Femur (tissue), 1 donor: ENCODE data around the gene DAB1.

Experiments
- DNase-seq: peaks from one replicate; pipeline ENCODE4 v3.0.0-alpha.2; 2017

DAB1 gene

GRCh38 chr1:56967355-56967754 lies 456.5 kb downstream of the DAB1 start:
- DNase-seq, result no peak

GRCh38 chr1:56966698-56966999 lies 457.2 kb downstream of the DAB1 start:
- DNase-seq, result no peak

GRCh38 chr1:56965916-56966697 lies 457.8 kb downstream of the DAB1 start, which contains the start of gene C8B:
Gene C8B, minus strand, starts transcription at chr1:56966015. Its CDS starts 67 bp downstream, at chr1:56965948.
- no peak for DNase-seq

GRCh38 chr1:56965191-56965590 lies 458.7 kb downstream of the DAB1 start:
- no peak for DNase-seq

- no peak for DNase-seq
Measured at GRCh38 chr1:56964349-56965017, 459.4 kb downstream of the DAB1 start.

GRCh38 chr1:56963667-56964066 lies 460.2 kb downstream of the DAB1 start:
- DNase-seq, result no peak

GRCh38 chr1:56961426-56961825 lies 462.4 kb downstream of the DAB1 start:
- DNase-seq, result no peak

GRCh38 chr1:56958526-56958925 lies 465.3 kb downstream of the DAB1 start:
- no peak for DNase-seq

GRCh38 chr1:56957931-56958330 lies 465.9 kb downstream of the DAB1 start:
- DNase-seq, result no peak

GRCh38 chr1:56954664-56955063 lies 469.2 kb downstream of the DAB1 start:
- DNase-seq, result no peak

GRCh38 chr1:56953386-56953785 lies 470.5 kb downstream of the DAB1 start:
- DNase-seq, result no peak

- no peak for DNase-seq
Measured at GRCh38 chr1:56952501-56952900, 471.4 kb downstream of the DAB1 start.

- no peak for DNase-seq
Measured at GRCh38 chr1:56948403-56949023, 475.3 kb downstream of the DAB1 start.
